Mammary epithelial cell (primary cell): ENCODE data around the gene POTEB3.
"Not testable (repeated sequence)": the region's sequence is repeated elsewhere in the genome, so short reads cannot be mapped to it uniquely, and the experiment has no call there.

Source experiments
- CTCF ChIP-seq, 2 donors: IDR thresholded peaks in 1 of 2; conservative IDR thresholded peaks in 1 of 2; 2 replicates each; pipeline ENCODE4 v1.5.1; 2011 to 2012; ENCODE audit warnings: inconsistent platforms in 2 of 2, low read length in 2 of 2, mild to moderate bottlenecking in 2 of 2, control low read depth in 1 of 2, low read depth in 1 of 2; ENCODE audit not compliant: insufficient read depth in 1 of 2; ENCODE audit errors: extremely low read depth in 1 of 2
- EZH2 ChIP-seq: IDR thresholded peaks from 2 replicates; pipeline ENCODE4 v1.6.1; 2012; ENCODE audit warnings: low read length, inconsistent platforms, borderline replicate concordance

- TF ChIP-seq CTCF (conservative IDR thresholded peaks at IDR 0.05 in 1 of 2, IDR thresholded peaks at IDR 0.05 in 1 of 2; ENCODE audit: extremely low read depth in 1 of 2, insufficient read depth in 1 of 2, low read depth in 1 of 2, low read length in 2 of 2); EZH2: not testable (repeated sequence)
Measured at GRCh38 chr15:21397186-21397585, 43.1 kb downstream of the POTEB3 start.
